B cell (primary cell): ENCODE data around the gene GLOD4. TPM values are rescaled to one million over a fixed set of nuclear protein-coding genes. Genes with fewer than 3 reads are reported as not detected.

Source experiments
- ATAC-seq: fragments of 200-7000 bp; cut with Tn5 transposase; one replicate; pipeline ENCODE4 v1.10.0; 2021; ENCODE audit warnings: low read depth, mild to moderate bottlenecking, moderate number of reproducible peaks, moderate library complexity
- CTCF ChIA-PET: fragments of 350-600 bp; sonication (Branson Sonifier 250); formaldehyde crosslinking; loops from one replicate; lab custom pipeline; 2021; ENCODE audit warnings: antibody characterized with exemption, inconsistent platforms; lab: Charles Lee
- POLR2A ChIA-PET: fragments of 350-600 bp; sonication (Branson Sonifier 250); formaldehyde crosslinking; loops from one replicate; lab custom pipeline; 2021; ENCODE audit warnings: antibody characterized with exemption; lab: Charles Lee
- DNase-seq: peaks from one replicate; pipeline ENCODE4 v3.0.0; 2013
- H2AFZ ChIP-seq: 2 replicates; pipeline ENCODE4 v1.6.1; 2012; ENCODE audit warnings: mild to moderate bottlenecking, low read depth, low read length; ENCODE audit not compliant: insufficient read depth, poor library complexity, severe bottlenecking
- H3K27ac ChIP-seq, 2 donors: 1 replicate in 1 of 2; 2 replicates in 1 of 2; pipeline ENCODE4 v1.5.1; 2012 to 2013; ENCODE audit warnings: low read length in 2 of 2, mild to moderate bottlenecking in 2 of 2, moderate library complexity in 1 of 2
- H3K27me3 ChIP-seq, 4 experiments: fragments of 200-600 bp in 1 of 4; sonication (generic) in 1 of 4; replicated peaks in 1 of 4; 1 replicate in 2 of 4; 2 replicates in 2 of 4; pipeline versions ENCODE4 v1.6.1 to v1.7.0; 2013 to 2016; ENCODE audit warnings: low read length in 3 of 4, mild to moderate bottlenecking in 2 of 4, mixed read lengths in 1 of 4, moderate library complexity in 1 of 4; ENCODE audit not compliant: insufficient read depth in 4 of 4, control insufficient read depth in 3 of 4; ENCODE audit errors: control extremely low read depth in 1 of 4
- H3K36me3 ChIP-seq, 2 experiments: replicated peaks in 1 of 2; 1 replicate in 1 of 2; 2 replicates in 1 of 2; pipeline versions ENCODE4 v1.6.1 to v1.7.1; 2013; ENCODE audit warnings: low read length in 1 of 2; ENCODE audit not compliant: insufficient read depth in 2 of 2, control insufficient read depth in 1 of 2; ENCODE audit errors: control extremely low read depth in 1 of 2, extremely low read depth in 1 of 2
- H3K4me1 ChIP-seq, 2 donors: fragments of 200-600 bp in 1 of 2; sonication (generic) in 1 of 2; 1 replicate in 1 of 2; 2 replicates in 1 of 2; pipeline versions ENCODE4 v1.5.1 to v1.6.1; 2013 to 2017; ENCODE audit warnings: low read length in 2 of 2; ENCODE audit not compliant: control insufficient read depth in 2 of 2, insufficient read depth in 2 of 2
- H3K4me2 ChIP-seq: replicated peaks from 2 replicates; pipeline ENCODE3; 2012; ENCODE audit warnings: mild to moderate bottlenecking, low read depth, low read length; ENCODE audit not compliant: poor library complexity, severe bottlenecking
- H3K4me3 ChIP-seq, 5 experiments: fragments of 200-600 bp in 1 of 5; sonication (generic) in 1 of 5; 1 replicate in 3 of 5; 2 replicates in 2 of 5; pipeline versions ENCODE4 v1.5.1 to v1.7.0; 2011 to 2016; ENCODE audit warnings: low read length in 4 of 5, mild to moderate bottlenecking in 4 of 5, low read depth in 2 of 5, control low read depth in 1 of 5, moderate library complexity in 1 of 5; ENCODE audit not compliant: insufficient read depth in 1 of 5; ENCODE audit errors: control extremely low read depth in 1 of 5, extremely low read depth in 1 of 5
- H3K79me2 ChIP-seq: fragments of 200-600 bp; sonication (generic); one replicate; pipeline ENCODE4 v1.6.0; 2016; ENCODE audit warnings: low read length; ENCODE audit not compliant: control insufficient read depth, insufficient read depth
- H3K9ac ChIP-seq: fragments of 200-600 bp; sonication (generic); 2 replicates; pipeline ENCODE4 v1.6.1; 2017; ENCODE audit warnings: mild to moderate bottlenecking, low read length, moderate library complexity
- H3K9me3 ChIP-seq, 3 donors: one replicate each; pipeline versions ENCODE4 v1.6.1 to v1.7.1; 2013; ENCODE audit warnings: low read length in 2 of 3; ENCODE audit not compliant: control insufficient read depth in 2 of 3, insufficient read depth in 1 of 3; ENCODE audit errors: control extremely low read depth in 1 of 3
- H4K20me1 ChIP-seq: 2 replicates; pipeline ENCODE4 v1.6.0; 2012; ENCODE audit warnings: mild to moderate bottlenecking, low read length; ENCODE audit not compliant: insufficient read depth, control insufficient read depth, poor library complexity, severe bottlenecking
- H3K27ac Mint-ChIP-seq: one replicate; pipeline ENCODE4 v1.8.0; 2021; ENCODE audit warnings: mixed read lengths
- H3K27me3 Mint-ChIP-seq: one replicate; pipeline ENCODE4 v1.8.0; 2021; ENCODE audit warnings: mixed read lengths
- H3K4me1 Mint-ChIP-seq: one replicate; pipeline ENCODE4 v1.8.0; 2021; ENCODE audit warnings: mixed read lengths
- H3K4me3 Mint-ChIP-seq: one replicate; pipeline ENCODE4 v1.8.0; 2021; ENCODE audit warnings: mixed read lengths
- H3K9me3 Mint-ChIP-seq: one replicate; pipeline ENCODE4 v1.8.0; 2022; ENCODE audit warnings: mixed read lengths; ENCODE audit not compliant: insufficient read depth
- CTCF ChIP-seq: fragments of 200-600 bp; IDR thresholded peaks from one replicate; pipeline ENCODE4 v1.8.0; 2022; ENCODE audit warnings: antibody characterized with exemption, mild to moderate bottlenecking
- EZH2 ChIP-seq: IDR thresholded peaks from 2 replicates; pipeline ENCODE4 v1.6.1; 2012; ENCODE audit warnings: borderline replicate concordance, low read depth, mild to moderate bottlenecking, moderate library complexity, low read length; ENCODE audit not compliant: insufficient read depth, poor library complexity, severe bottlenecking
- WGBS: methylation state at CpG from one replicate; pipeline ENCODE4 v1.1.5; 2013; ENCODE audit warnings: missing lambda C conversion rate; ENCODE audit not compliant: insufficient coverage; 5-methylcytosine and 5-hydroxymethylcytosine counted together
- intact Hi-C: fragments of 100-400 bp; cut with micrococcal nuclease; formaldehyde crosslinking; loops from one replicate; pipeline ENCODE4 v1.10.0; 2022
- polyA plus RNA-seq: library from polyadenylated mRNA; depleted of rRNA; stranded (reverse); fragments of >200 nt; gene quantifications from 2 replicates; pipeline ENCODE4 v1.2.3, GENCODE V29; 2012
- total RNA-seq, 2 donors: library from RNA; stranded (reverse); fragments of 120-200 nt in 1 of 2; gene quantifications; 1 replicate in 1 of 2; 2 replicates in 1 of 2; pipeline versions ENCODE4 v1.2.3 to v1.2.4, GENCODE V29; 2013 to 2022

The GLOD4 gene
- total and polyA plus RNA-seq, 2 donors (not counting 1 experiment from before 2014, with no cell fraction given), result 24.0 to 77.4 TPM

- H3K27ac Mint-ChIP-seq, result peak overlapping the region; percentile 37
- Histone ChIP-seq H3K27ac (no peak overlapping the region), H3K4me1 (peaks cover 0 to 8% of the 10 kb centered on the region in 2 donors), H3K4me3 (no peak overlapping the region), H3K9ac (no peak overlapping the region), H3K27me3 (no peaks in the 10 kb centered on the region), H3K9me3 (no peaks in the 10 kb centered on the region), H4K20me1 (peaks cover 2% of the 10 kb centered on the region), H2AFZ (peak overlapping the region; percentile 4), H3K79me2 (no peaks in the 10 kb centered on the region), H3K36me3 (peaks cover 4 to 25% of the 10 kb centered on the region in 2 experiments), H3K4me2 (peak overlapping the region; percentile 34)
- H3K4me1 Mint-ChIP-seq, result peaks cover 5% of the 10 kb centered on the region
- 20% methylated on average over 13 of the region's 18 CpGs for WGBS
- no peak overlapping the region for H3K4me3 Mint-ChIP-seq
- no peaks in the 10 kb centered on the region for H3K9me3 Mint-ChIP-seq
- POLR2A ChIA-PET, result no interaction called here
- peak; percentile 62 for DNase-seq
- no peak for ATAC-seq
- H3K27me3 Mint-ChIP-seq, result no peaks in the 10 kb centered on the region
- intact Hi-C loops, result loop anchor here (1.0 kb wide), 1 partner anchor 201 kb away; no protein-coding TSS in a partner anchor
- TF ChIP-seq EZH2 (no peak), CTCF (peak; percentile 71)
- CTCF ChIA-PET, result interaction anchor here (1.0 to 3.9 kb wide), 7 partner anchors 18 to 262 kb away, joined by 3 to 17 read pairs (median 6); partner anchors contain the start of genes NXN and TIMM22
Observed at GRCh38 chr17:794876-795275, 12.8 kb upstream of the GLOD4 start.

- Histone ChIP-seq H3K4me2 (no peak overlapping the region), H4K20me1 (peaks cover 5% of the 10 kb centered on the region), H2AFZ (no peak overlapping the region), H3K36me3 (peaks cover 6 to 45% of the 10 kb centered on the region in 2 experiments), H3K27ac (no peak overlapping the region), H3K9me3 (no peaks in the 10 kb centered on the region), H3K9ac (no peak overlapping the region), H3K4me3 (no peak overlapping the region), H3K79me2 (peaks cover 3% of the 10 kb centered on the region), H3K27me3 (no peaks in the 10 kb centered on the region), H3K4me1 (peaks cover 0 to 8% of the 10 kb centered on the region in 2 donors)
- H3K27me3 Mint-ChIP-seq, result no peaks in the 10 kb centered on the region
- ChIA-PET CTCF (interaction anchor here (0.6 kb wide), 1 partner anchor 189 kb away, joined by 3 read pairs; no protein-coding TSS in a partner anchor), POLR2A (interaction anchor here (1.6 kb wide), 1 partner anchor 11 kb away, joined by 3 read pairs; the partner anchor contains the start of gene GLOD4)
- H3K4me3 Mint-ChIP-seq, result no peak overlapping the region
- H3K9me3 Mint-ChIP-seq, result no peaks in the 10 kb centered on the region
- peaks cover 5% of the 10 kb centered on the region for H3K4me1 Mint-ChIP-seq
- ATAC-seq (no peak), DNase-seq (no peak)
- TF ChIP-seq EZH2 (no peak), CTCF (no peak)
- H3K27ac Mint-ChIP-seq, result no peak overlapping the region
- 90% methylated on average over 8 of the region's 9 CpGs for WGBS
- intact Hi-C loops, result no loop called here
Observed at GRCh38 chr17:792277-792676, 10.2 kb upstream of the GLOD4 start.
